Retinal pigment epithelial cell (primary cell): ENCODE results near the gene CNTN4.

Source experiments
- DNase-seq: peaks from one replicate; pipeline ENCODE4 v3.0.0-alpha.2; 2010; ENCODE audit warnings: low read depth
- H3K4me3 ChIP-seq: 2 replicates; pipeline ENCODE4 v1.5.1; 2011; ENCODE audit warnings: mild to moderate bottlenecking, low read length, control low read depth, moderate library complexity
- CTCF ChIP-seq: conservative IDR thresholded peaks from 2 replicates; pipeline ENCODE4 v1.5.1; 2011; ENCODE audit warnings: low read depth, low read length, control low read depth, inconsistent platforms

The CNTN4 gene

GRCh38 chr3:2458816-2459215 lies 360.1 kb downstream of the CNTN4 start:
- TF ChIP-seq CTCF = no peak
- H3K4me3 ChIP-seq = no peak overlapping the region
- no peak for DNase-seq

GRCh38 chr3:2465842-2466241 lies 367.2 kb downstream of the CNTN4 start:
- no peak for DNase-seq
- no peak overlapping the region for H3K4me3 ChIP-seq
- no peak for TF ChIP-seq CTCF

DNA sequence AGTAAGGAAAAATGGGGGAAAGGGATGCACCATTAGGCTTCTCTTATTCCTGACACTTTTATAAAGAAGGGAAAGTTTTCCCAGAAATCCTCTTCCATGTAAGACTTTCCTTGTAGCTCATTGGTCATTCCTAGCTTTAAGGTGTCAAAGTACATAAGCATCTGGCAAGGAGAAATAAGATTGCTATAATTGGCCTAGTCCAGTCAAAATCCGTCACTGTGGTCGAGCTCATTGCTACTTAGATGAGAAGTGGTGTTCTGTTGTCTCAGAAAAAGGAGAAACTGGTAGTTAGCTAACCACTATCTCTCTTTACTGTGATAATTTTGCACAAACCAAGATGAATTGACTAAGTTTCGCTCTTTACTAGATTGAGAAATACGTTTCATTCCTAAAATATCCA lies 370.1 kb downstream of the CNTN4 start:
- TF ChIP-seq CTCF = no peak

DNA sequence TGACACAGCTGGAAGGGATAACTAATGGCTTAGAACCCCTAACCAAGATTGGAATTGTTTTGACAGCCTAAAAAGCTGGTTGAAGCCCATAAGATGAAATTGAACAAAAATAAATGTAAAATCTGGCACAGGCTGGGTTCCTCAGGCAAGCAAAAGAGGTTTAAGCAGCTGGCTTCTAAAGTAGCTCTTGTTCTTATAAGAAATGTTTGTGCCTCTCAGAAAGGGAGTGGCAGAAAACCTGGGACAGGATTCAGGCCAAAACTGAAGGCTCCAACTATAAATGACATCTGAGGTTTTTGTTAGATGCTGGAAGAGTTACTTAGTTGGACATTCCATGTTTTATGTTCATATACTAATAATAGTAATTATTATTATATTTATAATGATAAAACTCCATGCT lies 378.3 kb downstream of the CNTN4 start:
- no peak overlapping the region for H3K4me3 ChIP-seq
- no peak for TF ChIP-seq CTCF
- no peak for DNase-seq

More for the DNA sequence above, 370.1 kb downstream of the CNTN4 start:
- no peak overlapping the region for H3K4me3 ChIP-seq
- DNase-seq = no peak

DNA sequence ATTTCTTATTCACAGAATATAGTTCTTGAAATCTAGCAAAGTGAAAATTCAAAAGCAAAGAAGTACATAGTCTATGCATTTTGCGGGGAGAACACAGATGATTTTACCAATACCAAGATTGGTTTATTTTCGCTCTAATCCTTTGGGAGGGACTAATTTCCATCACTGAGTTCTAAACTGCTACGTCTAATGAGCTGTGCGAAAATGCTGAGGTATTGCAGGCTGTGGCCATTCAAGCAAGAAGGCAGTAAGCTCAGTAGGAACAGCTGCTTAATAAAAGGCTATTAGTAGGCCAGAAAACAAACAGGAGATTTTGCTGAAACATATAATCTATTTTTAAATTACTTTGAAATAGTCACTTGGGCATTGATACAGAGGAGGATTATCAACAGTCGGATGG lies 379.0 kb downstream of the CNTN4 start:
- DNase-seq = no peak
- no peak for TF ChIP-seq CTCF

GRCh38 chr3:2484162-2485026 lies 385.7 kb downstream of the CNTN4 start:
- DNase-seq = no peak
- H3K4me3 ChIP-seq = no peak overlapping the region
- TF ChIP-seq CTCF = no peak

More for the DNA sequence above, 379.0 kb downstream of the CNTN4 start:
- no peak overlapping the region for H3K4me3 ChIP-seq

DNA sequence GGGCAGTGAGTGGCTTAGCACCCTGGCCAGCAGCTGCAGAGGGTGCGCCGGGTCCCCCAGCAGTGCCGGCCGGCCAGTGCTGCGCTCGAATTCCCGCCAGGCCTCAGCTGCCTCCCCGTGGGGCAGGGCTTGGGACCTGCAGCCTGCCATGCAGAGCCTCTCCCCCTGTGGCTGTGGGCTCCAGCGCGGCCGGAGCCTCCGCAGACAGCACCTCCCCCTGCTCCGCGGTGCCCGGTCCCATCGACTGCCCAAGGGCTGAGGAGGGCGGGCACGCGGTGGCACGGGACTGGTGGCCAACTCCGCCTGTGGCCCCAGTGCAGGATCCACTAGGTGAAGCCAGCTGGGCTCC lies 386.3 kb downstream of the CNTN4 start:
- no peak for DNase-seq
- no peak overlapping the region for H3K4me3 ChIP-seq
- no peak for TF ChIP-seq CTCF
